Activated CD8-positive, alpha-beta T cell treated with anti-CD3 and anti-CD28 coated beads, Interleukin-2, amount 10 ng/mL, durations not matched to agents 7 days and 5 days (primary cell): ENCODE results near the gene APOF. TPM values are rescaled to one million over a fixed set of nuclear protein-coding genes. Genes with fewer than 3 reads are reported as not detected.
"Not testable (repeated sequence)": the region's sequence is repeated elsewhere in the genome, so short reads cannot be mapped to it uniquely, and the experiment has no call there.

ENCODE experiments used
- ATAC-seq: fragments of 150-1000 bp; cut with Tn5 transposase; one replicate; pipeline ENCODE4 v1.10.0; 2021; ENCODE audit warnings: moderate library complexity
- CTCF ChIA-PET: fragments of 350-600 bp; sonication (Branson Sonifier 250); formaldehyde crosslinking; loops from one replicate; lab custom pipeline; 2021; ENCODE audit warnings: antibody characterized with exemption; lab: Charles Lee
- POLR2A ChIA-PET: fragments of 350-600 bp; sonication (Branson Sonifier 250); formaldehyde crosslinking; loops from one replicate; lab custom pipeline; 2021; ENCODE audit warnings: antibody characterized with exemption; lab: Charles Lee
- DNase-seq: peaks from one replicate; pipeline ENCODE4 v3.0.0-alpha.2; 2020
- H3K27ac Mint-ChIP-seq: one replicate; pipeline ENCODE4 v1.8.0; 2021; ENCODE audit warnings: mild to moderate bottlenecking, mixed read lengths
- H3K27me3 Mint-ChIP-seq: one replicate; pipeline ENCODE4 v1.8.0; 2021; ENCODE audit warnings: low read depth, mixed read lengths
- H3K36me3 Mint-ChIP-seq: one replicate; pipeline ENCODE4 v1.8.0; 2021; ENCODE audit warnings: low read depth, mixed read lengths
- H3K4me1 Mint-ChIP-seq: one replicate; pipeline ENCODE4 v1.8.0; 2021; ENCODE audit warnings: low read depth, mixed read lengths
- H3K4me3 Mint-ChIP-seq: one replicate; pipeline ENCODE4 v1.8.0; 2021; ENCODE audit warnings: mild to moderate bottlenecking, mixed read lengths
- H3K9me3 Mint-ChIP-seq: one replicate; pipeline ENCODE4 v1.8.0; 2022; ENCODE audit warnings: mixed read lengths; ENCODE audit not compliant: insufficient read depth
- total RNA-seq, 2 experiments: library from RNA; stranded (reverse); gene quantifications; one replicate each; pipeline ENCODE4 v1.2.3, GENCODE V29; 2021

APOF gene
- total RNA-seq, 2 experiments from 2014 or later = not detected

DNA sequence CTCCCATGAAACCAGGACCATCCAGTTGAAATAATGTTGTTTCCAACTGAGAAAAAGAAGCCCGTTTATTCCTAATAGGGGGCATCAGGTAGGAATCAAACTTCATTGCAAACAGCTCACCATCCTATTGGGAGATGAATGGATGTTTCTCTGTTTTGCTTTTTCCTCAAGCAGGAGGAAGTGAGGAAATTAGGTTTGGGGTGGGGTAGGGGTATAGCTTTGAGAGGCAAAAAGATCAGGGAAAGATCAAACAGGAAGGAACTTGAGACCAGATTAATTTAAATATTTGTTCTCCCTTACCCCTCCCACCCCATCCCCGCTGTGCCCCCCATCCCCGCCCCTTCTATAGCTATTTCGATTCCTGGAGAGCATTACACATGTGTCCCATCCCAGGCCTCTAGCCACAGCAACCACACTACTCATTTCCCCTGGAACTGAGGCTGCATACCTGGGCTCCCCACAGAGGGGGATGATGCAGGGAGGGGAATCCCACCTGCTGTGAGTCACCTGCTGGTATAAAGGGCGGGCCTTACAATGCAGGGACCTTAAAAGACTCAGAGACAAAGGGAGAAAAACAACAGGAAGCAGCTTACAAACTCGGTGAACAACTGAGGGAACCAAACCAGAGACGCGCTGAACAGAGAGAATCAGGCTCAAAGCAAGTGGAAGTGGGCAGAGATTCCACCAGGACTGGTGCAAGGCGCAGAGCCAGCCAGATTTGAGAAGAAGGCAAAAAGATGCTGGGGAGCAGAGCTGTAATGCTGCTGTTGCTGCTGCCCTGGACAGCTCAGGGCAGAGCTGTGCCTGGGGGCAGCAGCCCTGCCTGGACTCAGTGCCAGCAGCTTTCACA lies 24.1 kb downstream of the APOF start, which contains the start of gene IL23A:
TSS of gene IL23A (plus strand) at position 577 of the 850 bp plus-strand sequence. CDS start at position 738, 161 bp downstream.
- H3K4me3 Mint-ChIP-seq = peak within 1 kb of the TSS; percentile 75
- peak; percentile 78 for DNase-seq
- peaks cover 42% of the 10 kb centered on the region for H3K4me1 Mint-ChIP-seq
- ATAC-seq = peak; percentile 54
- peaks cover 33% of the 10 kb centered on the region for H3K36me3 Mint-ChIP-seq
- H3K9me3 Mint-ChIP-seq = no peaks in the 10 kb centered on the region
- ChIA-PET CTCF (interaction anchor here (1.1 to 3.9 kb wide), 8 partner anchors 9 to 146 kb away, joined by 3 to 26 read pairs (median 8); partner anchors contain the start of genes CNPY2, RNF41 and STAT2), POLR2A (interaction anchor here (0.6 to 3.0 kb wide), 16 partner anchors 8 to 510 kb away, joined by 3 to 60 read pairs (median 4); partner anchors contain the start of genes CNPY2, COQ10A, ESYT1 and PA2G4)
- no peaks in the 10 kb centered on the region for H3K27me3 Mint-ChIP-seq
- peak within 1 kb of the TSS; percentile 99 for H3K27ac Mint-ChIP-seq

GRCh38 chr12:56337753-56338251 lies 24.9 kb downstream of the APOF start:
- H3K4me1 Mint-ChIP-seq = peaks cover 48% of the 10 kb centered on the region
- H3K36me3 Mint-ChIP-seq = peaks cover 29% of the 10 kb centered on the region
- POLR2A ChIA-PET = interaction anchor here (0.9 to 3.0 kb wide), 10 partner anchors 9 to 233 kb away, joined by 3 to 60 read pairs (median 5); partner anchors contain the start of genes CNPY2, COQ10A, ESYT1 and PA2G4
- CTCF ChIA-PET = interaction anchor here (1.1 to 3.9 kb wide), 7 partner anchors 10 to 146 kb away, joined by 3 to 26 read pairs (median 9); partner anchors contain the start of genes CNPY2, RNF41 and STAT2
- no peak for ATAC-seq
- no peak overlapping the region for H3K4me3 Mint-ChIP-seq
- H3K9me3 Mint-ChIP-seq = no peaks in the 10 kb centered on the region
- DNase-seq = no peak
- peak overlapping the region; percentile 99 for H3K27ac Mint-ChIP-seq
- H3K27me3 Mint-ChIP-seq = no peaks in the 10 kb centered on the region

- Mint-ChIP-seq H3K4me1 (peaks cover 56% of the 10 kb centered on the region), H3K9me3 (no peaks in the 10 kb centered on the region), H3K36me3 (peaks cover 24% of the 10 kb centered on the region), H3K4me3 (no peak overlapping the region), H3K27me3 (no peaks in the 10 kb centered on the region), H3K27ac (peak overlapping the region; percentile 35)
- CTCF ChIA-PET = interaction anchor here (3.4 to 4.2 kb wide), 4 partner anchors 11 to 128 kb away, joined by 19 to 26 read pairs (median 21); partner anchors contain the start of gene STAT2
- POLR2A ChIA-PET = interaction anchor here (0.9 to 1.0 kb wide), 3 partner anchors 10 to 78 kb away, joined by 3 read pairs; partner anchors contain the start of genes ANKRD52 and STAT2
- DNase-seq (no peak), ATAC-seq (no peak)
Observed at GRCh38 chr12:56336361-56337167, 26.1 kb downstream of the APOF start.

DNA sequence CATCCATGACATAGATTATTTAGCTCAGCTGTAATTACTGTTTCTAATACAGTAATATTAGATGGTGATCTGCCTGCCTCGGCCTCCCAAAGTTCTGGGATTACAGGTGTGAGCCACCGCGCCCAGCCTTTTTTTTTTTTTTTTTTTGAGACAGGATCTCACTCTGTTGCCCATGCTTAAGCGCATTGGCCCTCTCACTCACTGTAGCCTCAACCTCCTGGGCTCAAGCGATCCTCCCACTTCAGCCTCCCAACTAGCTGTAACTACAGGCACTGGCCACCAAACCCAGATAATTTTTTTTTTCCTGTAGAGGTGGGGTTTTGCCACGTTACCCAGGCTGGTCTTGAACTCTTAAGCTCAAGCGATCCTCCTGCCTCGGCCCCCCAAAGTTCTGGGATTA lies 27.1 kb downstream of the APOF start:
- POLR2A ChIA-PET = interaction anchor here (4.9 kb wide), 1 partner anchor 24 kb away, joined by 34 read pairs; the partner anchor contains the start of gene STAT2
- CTCF ChIA-PET = interaction anchor here (4.2 kb wide), 1 partner anchor 24 kb away, joined by 21 read pairs; the partner anchor contains the start of gene STAT2

GRCh38 chr12:56334490-56334793 lies 28.2 kb downstream of the APOF start:
- ChIA-PET POLR2A (interaction anchor here (4.9 kb wide), 1 partner anchor 25 kb away, joined by 34 read pairs; the partner anchor contains the start of gene STAT2), CTCF (interaction anchor here (4.2 kb wide), 1 partner anchor 25 kb away, joined by 21 read pairs; the partner anchor contains the start of gene STAT2)
- no peak for ATAC-seq
- Mint-ChIP-seq H3K27me3 (no peaks in the 10 kb centered on the region), H3K36me3 (peaks cover 14% of the 10 kb centered on the region), H3K4me1 (peaks cover 50% of the 10 kb centered on the region), H3K4me3 (peak overlapping the region; percentile 96), H3K9me3 (no peaks in the 10 kb centered on the region), H3K27ac (peak overlapping the region; percentile 99)
- DNase-seq = no peak

More for the DNA sequence above, 27.1 kb downstream of the APOF start:
- Mint-ChIP-seq H3K36me3 (peaks cover 20% of the 10 kb centered on the region), H3K4me1 (peaks cover 57% of the 10 kb centered on the region), H3K4me3 (peak overlapping the region; percentile 11)
- DNase-seq, ATAC-seq, H3K27me3 Mint-ChIP-seq, H3K27ac Mint-ChIP-seq, H3K9me3 Mint-ChIP-seq: not testable (repeated sequence)

GRCh38 chr12:56333679-56334489 lies 28.8 kb downstream of the APOF start, which contains the start of gene PAN2:
Gene PAN2 (minus strand): TSS chr12:56334000. CDS start chr12:56333094, 906 bp downstream.
- DNase-seq = peak; percentile 97
- peak; percentile 94 for ATAC-seq
- ChIA-PET CTCF (interaction anchor here (1.0 to 4.2 kb wide), 5 partner anchors 8 to 130 kb away, joined by 3 to 21 read pairs (median 7); partner anchors contain the start of genes CNPY2 and STAT2), POLR2A (interaction anchor here (0.5 to 4.9 kb wide), 12 partner anchors 13 to 320 kb away, joined by 3 to 34 read pairs (median 4); partner anchors contain the start of genes CNPY2, RNF41, STAT2 and TIMELESS)
- Mint-ChIP-seq H3K27ac (peak within 1 kb of the TSS; percentile 99), H3K4me3 (peak within 1 kb of the TSS; percentile 96), H3K27me3 (no peaks in the 10 kb centered on the region), H3K4me1 (peaks cover 45% of the 10 kb centered on the region), H3K9me3 (no peaks in the 10 kb centered on the region), H3K36me3 (peaks cover 12% of the 10 kb centered on the region)

DNA sequence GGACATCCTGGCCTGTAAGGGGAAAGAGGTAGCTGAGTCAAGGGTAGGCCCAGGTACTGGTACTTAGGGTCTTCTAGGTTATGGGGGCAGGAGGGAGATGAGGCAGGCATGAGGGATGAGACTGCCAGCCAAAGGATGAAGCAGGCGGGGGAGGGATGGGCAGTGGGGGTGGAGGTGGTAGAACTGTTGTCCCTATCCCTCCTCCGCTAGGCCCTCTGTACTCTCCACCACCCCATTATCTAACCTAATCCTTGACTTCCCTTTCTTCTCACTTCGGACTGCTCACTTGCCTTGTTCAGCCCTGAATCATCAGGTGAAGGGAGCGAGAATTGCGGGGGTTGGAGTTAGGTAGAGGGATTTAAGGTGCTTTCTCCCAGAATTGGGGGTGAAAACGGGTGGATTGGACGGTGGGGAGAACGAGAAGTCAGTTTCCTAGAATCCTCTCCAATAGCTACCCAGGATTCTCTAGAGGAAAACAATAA lies 29.4 kb downstream of the APOF start:
- peak overlapping the region; percentile 99 for H3K27ac Mint-ChIP-seq
- POLR2A ChIA-PET = interaction anchor here (0.5 to 4.9 kb wide), 12 partner anchors 14 to 321 kb away, joined by 3 to 34 read pairs (median 4); partner anchors contain the start of genes CNPY2, RNF41, STAT2 and TIMELESS
- peaks cover 38% of the 10 kb centered on the region for H3K4me1 Mint-ChIP-seq
- no peak for DNase-seq
- no peaks in the 10 kb centered on the region for H3K27me3 Mint-ChIP-seq
- H3K36me3 Mint-ChIP-seq = peaks cover 9% of the 10 kb centered on the region
- peak; percentile 16 for ATAC-seq
- CTCF ChIA-PET = interaction anchor here (1.0 to 4.2 kb wide), 5 partner anchors 9 to 131 kb away, joined by 3 to 21 read pairs (median 7); partner anchors contain the start of genes CNPY2 and STAT2
- peak overlapping the region; percentile 96 for H3K4me3 Mint-ChIP-seq
- no peaks in the 10 kb centered on the region for H3K9me3 Mint-ChIP-seq

DNA sequence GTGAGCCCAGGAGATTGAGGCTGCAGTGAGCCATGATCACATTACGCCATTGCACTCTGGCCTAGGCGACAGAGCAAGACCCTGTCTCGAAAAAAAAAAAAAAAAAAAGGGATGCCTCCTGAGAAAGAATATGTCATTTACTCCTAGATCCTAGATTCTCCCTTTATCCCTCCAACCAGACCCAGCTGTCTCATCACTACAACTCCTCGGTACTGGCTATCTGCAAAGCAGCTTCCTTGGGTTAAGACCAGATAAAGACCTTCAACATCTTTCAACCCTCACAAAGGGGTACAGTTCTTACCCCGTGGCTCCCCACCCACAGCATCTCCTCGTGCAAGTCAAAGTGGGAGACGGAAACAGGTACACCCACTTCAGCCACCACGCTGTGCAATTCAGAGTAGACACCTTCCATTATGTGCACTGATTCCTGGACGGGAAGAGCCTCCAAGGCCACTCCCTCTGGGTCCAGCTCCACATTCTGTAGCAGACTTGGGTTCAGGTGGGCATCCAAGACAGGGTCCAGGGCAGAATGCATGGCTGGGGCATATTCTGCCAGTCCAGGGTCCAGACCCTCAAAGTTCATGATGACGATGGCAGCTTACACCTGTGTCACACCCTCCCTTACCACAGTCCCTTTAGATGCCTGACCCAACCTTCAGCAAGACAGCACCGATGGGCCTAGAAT lies 30.0 kb downstream of the APOF start:
- no peaks in the 10 kb centered on the region for H3K27me3 Mint-ChIP-seq
- ATAC-seq = no peak
- H3K36me3 Mint-ChIP-seq = peaks cover 9% of the 10 kb centered on the region
- ChIA-PET POLR2A (interaction anchor here (0.5 to 4.9 kb wide), 7 partner anchors 15 to 117 kb away, joined by 3 to 34 read pairs (median 4); partner anchors contain the start of genes CNPY2, STAT2 and TIMELESS), CTCF (interaction anchor here (1.0 to 4.2 kb wide), 6 partner anchors 9 to 131 kb away, joined by 3 to 21 read pairs (median 6); partner anchors contain the start of genes CNPY2 and STAT2)
- no peak for DNase-seq
- peak overlapping the region; percentile 99 for H3K27ac Mint-ChIP-seq
- H3K4me3 Mint-ChIP-seq = peak overlapping the region; percentile 96
- no peaks in the 10 kb centered on the region for H3K9me3 Mint-ChIP-seq
- peaks cover 33% of the 10 kb centered on the region for H3K4me1 Mint-ChIP-seq

DNA sequence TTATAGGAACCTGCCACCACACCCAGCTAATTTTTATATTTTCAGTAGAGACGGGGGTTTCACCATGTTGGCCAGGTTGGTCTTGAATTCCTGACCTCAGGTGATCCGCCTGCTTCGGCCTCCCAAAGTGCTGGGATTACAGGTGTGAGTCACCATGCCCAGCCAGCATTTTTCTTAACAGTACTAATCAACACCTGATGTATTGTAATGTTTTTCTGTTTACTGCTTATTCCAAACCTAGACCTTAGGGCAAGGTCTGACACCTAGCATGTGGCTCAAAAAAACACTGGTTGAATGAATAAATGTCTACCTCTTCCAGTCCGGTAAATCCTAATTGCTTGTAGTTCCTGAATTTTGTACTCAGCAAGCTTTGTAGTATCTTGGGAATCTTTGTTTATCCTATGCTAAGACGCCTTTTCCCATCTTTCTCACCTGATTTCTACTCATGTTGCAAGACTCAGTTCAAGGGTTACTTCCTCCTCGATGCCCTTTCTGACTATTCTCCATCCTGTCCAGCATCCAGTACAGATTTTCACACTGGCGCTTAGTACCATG lies 31.6 kb downstream of the APOF start:
- no peak for ATAC-seq
- Mint-ChIP-seq H3K4me1 (peaks cover 21% of the 10 kb centered on the region), H3K36me3 (peaks cover 17% of the 10 kb centered on the region), H3K4me3 (no peak overlapping the region), H3K9me3 (no peaks in the 10 kb centered on the region), H3K27ac (no peak overlapping the region), H3K27me3 (no peaks in the 10 kb centered on the region)
- no peak for DNase-seq
- ChIA-PET CTCF (interaction anchor here (0.6 to 0.9 kb wide), 2 partner anchors 29 to 226 kb away, joined by 3 to 5 read pairs; partner anchors contain the start of gene STAT2), POLR2A (interaction anchor here (0.6 to 4.9 kb wide), 2 partner anchors 14 to 28 kb away, joined by 3 to 34 read pairs; partner anchors contain the start of gene STAT2)
